H1 (cell line): ENCODE results near the gene NPFFR1. TPM values are rescaled to one million over a fixed set of nuclear protein-coding genes. Genes with fewer than 3 reads are reported as not detected.

Source experiments
- CTCF ChIA-PET: fragments of 300-600 bp; sonication (Branson Sonifier 250); formaldehyde crosslinking; loops from one replicate; lab custom pipeline; 2021; ENCODE audit not compliant: partially characterized antibody; lab: Charles Lee
- POLR2A ChIA-PET: fragments of 300-600 bp; sonication (Branson Sonifier 250); formaldehyde crosslinking; loops from one replicate; lab custom pipeline; 2021; ENCODE audit warnings: inconsistent platforms; ENCODE audit not compliant: partially characterized antibody; lab: Charles Lee
- DNase-seq, 2 experiments: peaks; one replicate each; pipeline versions ENCODE4 v3.0.0 to v3.0.0-alpha.2; 2010 to 2022; ENCODE audit warnings: low spot score in 2 of 2, low read depth in 1 of 2, mixed read lengths in 1 of 2
- FAIRE-seq: peaks from 2 replicates; lab custom pipeline; 2011; peaks lifted over from hg19 to GRCh38; lab: Jason Lieb, UNC
- H2AFZ ChIP-seq: 2 replicates; pipeline ENCODE4 v1.8.1; 2012; ENCODE audit warnings: low read length, inconsistent platforms
- H2AK5ac ChIP-seq: 2 replicates; pipeline ENCODE4 v1.6.1; 2013; ENCODE audit warnings: low read depth, low read length
- H2BK120ac ChIP-seq: replicated peaks from 2 replicates; pipeline ENCODE3; 2013; ENCODE audit warnings: low read depth, low read length, inconsistent platforms
- H2BK12ac ChIP-seq: 2 replicates; pipeline ENCODE4 v1.6.1; 2013; ENCODE audit warnings: low read depth, low read length
- H2BK15ac ChIP-seq: 2 replicates; pipeline ENCODE4 v1.6.1; 2013; ENCODE audit warnings: low read length
- H2BK20ac ChIP-seq: 2 replicates; pipeline ENCODE4 v1.6.1; 2013; ENCODE audit warnings: low read length
- H2BK5ac ChIP-seq: 2 replicates; pipeline ENCODE4 v1.6.1; 2013; ENCODE audit warnings: low read depth, low read length
- H3K14ac ChIP-seq: 2 replicates; pipeline ENCODE4 v1.6.1; 2013; ENCODE audit warnings: inconsistent platforms; ENCODE audit not compliant: insufficient read length
- H3K18ac ChIP-seq: 2 replicates; pipeline ENCODE4 v1.6.1; 2013; ENCODE audit warnings: low read length; ENCODE audit errors: extremely low read depth
- H3K23ac ChIP-seq: 2 replicates; pipeline ENCODE4 v1.6.1; 2013; ENCODE audit warnings: inconsistent platforms; ENCODE audit not compliant: insufficient read length
- H3K23me2 ChIP-seq: 2 replicates; pipeline ENCODE4 v1.6.1; 2013; ENCODE audit warnings: low read depth, low read length
- H3K27ac ChIP-seq: 2 replicates; pipeline ENCODE4 v1.6.1; 2011; ENCODE audit warnings: low read depth, low read length, inconsistent platforms
- H3K27me3 ChIP-seq, 4 experiments: replicated peaks in 1 of 4; 1 replicate in 1 of 4; 2 replicates in 3 of 4; pipeline versions ENCODE4 v1.6.1 to v1.8.1; 2011 to 2013; ENCODE audit warnings: low read length in 3 of 4, mild to moderate bottlenecking in 3 of 4, inconsistent platforms in 2 of 4, mixed read lengths in 2 of 4, moderate library complexity in 1 of 4; ENCODE audit not compliant: control insufficient read depth in 3 of 4, insufficient read depth in 3 of 4; ENCODE audit errors: extremely low read depth in 1 of 4
- H3K36me3 ChIP-seq, 4 experiments: 2 replicates each; pipeline versions ENCODE4 v1.6.1 to v1.8.1; 2011 to 2013; ENCODE audit warnings: mild to moderate bottlenecking in 4 of 4, low read length in 3 of 4, moderate library complexity in 2 of 4, control low read depth in 1 of 4, inconsistent platforms in 1 of 4; ENCODE audit not compliant: insufficient read depth in 4 of 4, control insufficient read depth in 2 of 4
- H3K4ac ChIP-seq: replicated peaks from 2 replicates; pipeline ENCODE3; 2013; ENCODE audit warnings: low read length, low read depth, mixed read lengths, inconsistent platforms; ENCODE audit not compliant: insufficient read length
- H3K4me1 ChIP-seq, 4 experiments: replicated peaks in 1 of 4; 1 replicate in 1 of 4; 2 replicates in 3 of 4; pipeline versions ENCODE4 v1.6.1 to v1.8.1; 2011 to 2013; ENCODE audit warnings: low read length in 3 of 4, inconsistent platforms in 2 of 4, mixed read lengths in 1 of 4; ENCODE audit not compliant: insufficient read depth in 4 of 4, control insufficient read depth in 3 of 4
- H3K4me2 ChIP-seq, 2 experiments: 2 replicates each; pipeline versions ENCODE4 v1.6.1 to v1.8.1; 2011 to 2013; ENCODE audit warnings: low read depth in 2 of 2, low read length in 2 of 2, control low read depth in 1 of 2, inconsistent platforms in 1 of 2, mild to moderate bottlenecking in 1 of 2; ENCODE audit not compliant: insufficient read depth in 1 of 2
- H3K4me3 ChIP-seq, 4 experiments: fragments of 200-600, 300-600 bp in 1 of 4; sonication (generic), shearing (Covaris generic), sonication (Bioruptor Twin) in 1 of 4; 2 replicates each; pipeline versions ENCODE4 v1.5.1 to v1.8.1; 2011 to 2016; ENCODE audit warnings: low read length in 4 of 4, low read depth in 3 of 4, control low read depth in 2 of 4, inconsistent platforms in 2 of 4, mild to moderate bottlenecking in 2 of 4, mixed read lengths in 1 of 4, moderate library complexity in 1 of 4; ENCODE audit not compliant: insufficient read depth in 2 of 4; ENCODE audit errors: extremely low read depth in 1 of 4
- H3K56ac ChIP-seq: replicated peaks from 2 replicates; pipeline ENCODE3; 2013; ENCODE audit warnings: low read depth, mild to moderate bottlenecking, mixed read lengths, low read length, inconsistent platforms; ENCODE audit not compliant: insufficient read length
- H3K79me1 ChIP-seq: 2 replicates; pipeline ENCODE4 v1.6.1; 2013; ENCODE audit warnings: low read depth, low read length, control low read depth
- H3K79me2 ChIP-seq, 2 experiments: 2 replicates each; pipeline versions ENCODE4 v1.6.1 to v1.8.1; 2012 to 2013; ENCODE audit warnings: low read length in 2 of 2, mild to moderate bottlenecking in 2 of 2, inconsistent platforms in 1 of 2; ENCODE audit not compliant: insufficient read depth in 2 of 2, control insufficient read depth in 1 of 2
- H3K9ac ChIP-seq, 4 experiments: replicated peaks in 1 of 4; 1 replicate in 1 of 4; 2 replicates in 3 of 4; pipeline versions ENCODE4 v1.6.1 to v1.8.1; 2011 to 2013; ENCODE audit warnings: low read depth in 3 of 4, low read length in 3 of 4, control low read depth in 2 of 4, mild to moderate bottlenecking in 2 of 4, moderate library complexity in 2 of 4, inconsistent platforms in 1 of 4; ENCODE audit errors: extremely low read depth in 1 of 4
- H3K9me3 ChIP-seq, 2 experiments: 2 replicates each; pipeline versions ENCODE4 v1.6.1 to v1.8.1; 2012 to 2013; ENCODE audit warnings: mild to moderate bottlenecking in 2 of 2, moderate library complexity in 2 of 2, control low read depth in 1 of 2, inconsistent platforms in 1 of 2, low read depth in 1 of 2, low read length in 1 of 2, mixed read lengths in 1 of 2; ENCODE audit not compliant: insufficient read depth in 2 of 2
- H4K20me1 ChIP-seq, 2 experiments: replicated peaks in 1 of 2; 2 replicates each; pipeline versions ENCODE3 to v1.8.1; 2011 to 2013; ENCODE audit warnings: inconsistent platforms in 2 of 2, low read length in 2 of 2, mild to moderate bottlenecking in 1 of 2; ENCODE audit not compliant: insufficient read depth in 2 of 2, control insufficient read depth in 1 of 2
- H4K5ac ChIP-seq: 2 replicates; pipeline ENCODE4 v1.6.1; 2013; ENCODE audit warnings: low read length, low read depth, mixed read lengths, inconsistent platforms; ENCODE audit not compliant: insufficient read length
- H4K8ac ChIP-seq: 2 replicates; pipeline ENCODE4 v1.8.0; 2013; ENCODE audit warnings: mild to moderate bottlenecking, moderate library complexity, low read length, inconsistent platforms; ENCODE audit not compliant: insufficient read depth; ENCODE audit errors: extremely low read depth
- H4K91ac ChIP-seq: replicated peaks from 2 replicates; pipeline ENCODE3; 2013; ENCODE audit warnings: low read length, mixed read lengths, inconsistent platforms; ENCODE audit not compliant: insufficient read length
- BRCA1 ChIP-seq: IDR thresholded peaks from 2 replicates; pipeline ENCODE4 v1.6.1; 2012; ENCODE audit warnings: low read depth, low read length, improper control_type of control experiment
- HDAC2 ChIP-seq, 2 experiments: fragments of 300-600 bp in 1 of 2; sonication (generic) in 1 of 2; IDR thresholded peaks; 2 replicates each; pipeline ENCODE4 v1.6.1; 2011 to 2012; ENCODE audit warnings: low read depth in 2 of 2, low read length in 2 of 2, mild to moderate bottlenecking in 2 of 2, moderate library complexity in 2 of 2, borderline replicate concordance in 1 of 2, inconsistent platforms in 1 of 2
- KDM5A ChIP-seq: fragments of 200-600 bp; IDR thresholded peaks from 2 replicates; pipeline ENCODE4 v1.7.1; 2012; ENCODE audit warnings: mild to moderate bottlenecking, low read length, inconsistent platforms, mixed read lengths
- RBBP5 ChIP-seq: IDR thresholded peaks from 2 replicates; pipeline ENCODE4 v1.7.1; 2012; ENCODE audit warnings: low read depth, mild to moderate bottlenecking, inconsistent platforms, low read length, moderate library complexity, borderline replicate concordance
- RFX5 ChIP-seq: IDR thresholded peaks from 2 replicates; pipeline ENCODE4 v1.6.1; 2011; ENCODE audit warnings: low read depth, low read length, improper control_type of control experiment, borderline replicate concordance
- SIN3A ChIP-seq, 2 experiments: IDR thresholded peaks in 1 of 2; conservative IDR thresholded peaks in 1 of 2; 2 replicates each; pipeline ENCODE4 v1.6.1; 2011 to 2012; ENCODE audit warnings: low read length in 2 of 2, improper control_type of control experiment in 1 of 2, low read depth in 1 of 2, mild to moderate bottlenecking in 1 of 2
- SIX5 ChIP-seq: IDR thresholded peaks from 2 replicates; pipeline ENCODE4 v1.6.1; 2011; ENCODE audit warnings: mild to moderate bottlenecking, low read depth, low read length
- SP1 ChIP-seq: IDR thresholded peaks from 2 replicates; pipeline ENCODE4 v1.6.1; 2011; ENCODE audit warnings: low read depth, low read length
- SP4 ChIP-seq: IDR thresholded peaks from 2 replicates; pipeline ENCODE4 v1.6.1; 2012; ENCODE audit warnings: low read length, inconsistent platforms
- TCF12 ChIP-seq: IDR thresholded peaks from 2 replicates; pipeline ENCODE4 v1.6.1; 2011; ENCODE audit warnings: low read depth, mild to moderate bottlenecking, low read length
- YY1 ChIP-seq: IDR thresholded peaks from 2 replicates; pipeline ENCODE4 v1.6.1; 2011; ENCODE audit warnings: low read depth, mild to moderate bottlenecking, low read length
- WGBS, 2 experiments: shearing (Covaris generic) in 1 of 2; methylation state at CpG; one replicate each; pipeline versions ENCODE4 v1.1.6 to v1.1.7; 2013 to 2015; ENCODE audit warnings: low lambda C conversion rate in 2 of 2, mixed read lengths in 2 of 2, inconsistent platforms in 1 of 2, low coverage in 1 of 2, missing lambda C conversion rate in 1 of 2; ENCODE audit not compliant: insufficient replicate concordance in 2 of 2, insufficient coverage in 1 of 2, insufficient read length in 1 of 2; ENCODE audit errors: extremely low coverage in 1 of 2, missing lambda C conversion rate in 1 of 2; 5-methylcytosine and 5-hydroxymethylcytosine counted together
- polyA plus RNA-seq, 7 experiments: library from polyadenylated mRNA; depleted of rRNA in 3 of 7; stranded (reverse) in 5 of 7; unstranded in 2 of 7; fragments of >200 nt in 5 of 7; fragments of 200-250 nt in 2 of 7; gene quantifications; 1 replicate in 5 of 7; 2 replicates in 1 of 7; 4 replicates in 1 of 7; pipeline versions ENCODE4 v1.2.1 to v1.2.3, GENCODE V29; 2011 to 2013; ENCODE audit warnings: missing spikeins in 2 of 7, mixed read lengths in 2 of 7
- total RNA-seq: library from RNA; stranded (reverse); fragmentation: NEBNext Ultra II Directional; extraction: Animal tissue kit (Norgen Biotek cat#: 25700); gene quantifications from 2 replicates; pipeline ENCODE4 v1.2.1, GENCODE V29; 2021

Gene NPFFR1
- total and polyA plus RNA-seq, 2 of the 8 experiments (the other 6 are each of a cell fraction or from before 2014, with no cell fraction given), result 0.02 to 0.06 TPM

GRCh38 chr10:70317943-70318318, 34.1 kb upstream of the NPFFR1 start:
- H2BK120ac ChIP-seq, result no peak overlapping the region
- no peak overlapping the region for H2BK12ac ChIP-seq
- H3K79me2 ChIP-seq, result no peaks in the 10 kb centered on the region
- H3K14ac ChIP-seq, result no peak overlapping the region
- no peak overlapping the region for H3K9ac ChIP-seq
- no peaks in the 10 kb centered on the region for H3K27me3 ChIP-seq
- no peak overlapping the region for H3K23ac ChIP-seq
- H3K23me2 ChIP-seq, result no peaks in the 10 kb centered on the region
- H3K56ac ChIP-seq, result no peak overlapping the region
- TF ChIP-seq SIN3A (conservative IDR thresholded peaks at IDR 0.05 in 1 of 2, IDR thresholded peaks at IDR 0.05 in 1 of 2; ENCODE audit: low read depth in 1 of 2, low read length in 2 of 2), result no peak
- TF ChIP-seq KDM5A, result no peak
- TF ChIP-seq HDAC2 (IDR thresholded peaks at IDR 0.05; ENCODE audit: borderline replicate concordance in 1 of 2, low read depth in 2 of 2, low read length in 2 of 2), result no peak
- TF ChIP-seq TCF12, result no peak
- TF ChIP-seq YY1, result no peak
- no peak for TF ChIP-seq RBBP5
- no peak for TF ChIP-seq RFX5
- no peak for TF ChIP-seq SP1
- no peak for TF ChIP-seq SIX5
- TF ChIP-seq SP4, result no peak
- TF ChIP-seq BRCA1, result no peak
- H4K8ac ChIP-seq, result peak overlapping the region; percentile 57; the same call in 1 of the 2 replicates
- H3K79me1 ChIP-seq, result no peaks in the 10 kb centered on the region; the same call in 1 of the 2 replicates
- H2AK5ac ChIP-seq, result no peak overlapping the region
- no peak overlapping the region for H2BK5ac ChIP-seq
- POLR2A ChIA-PET, result no interaction called here
- no peaks in the 10 kb centered on the region for H3K4me1 ChIP-seq
- no peak overlapping the region for H2BK15ac ChIP-seq
- H3K4me2 ChIP-seq, result no peak overlapping the region
- H4K5ac ChIP-seq, result no peak overlapping the region
- no peak overlapping the region for H3K4ac ChIP-seq
- CTCF ChIA-PET, result interaction anchor here (0.7 to 2.0 kb wide), 5 partner anchors 11 to 143 kb away, joined by 3 to 7 read pairs (median 4); no protein-coding TSS in a partner anchor
- H3K27ac ChIP-seq, result no peak overlapping the region
- H2AFZ ChIP-seq, result no peak overlapping the region
- FAIRE-seq (no peak), DNase-seq (no peak)
- H4K20me1 ChIP-seq, result peaks cover 0 to 2% of the 10 kb centered on the region in 2 experiments
- H4K91ac ChIP-seq, result no peak overlapping the region
- H3K4me3 ChIP-seq, result no peak overlapping the region
- no peaks in the 10 kb centered on the region for H3K9me3 ChIP-seq
- H3K18ac ChIP-seq, result no peak overlapping the region
- 97% methylated on average over 5 of the region's 5 CpGs; no CpG with 5 or more reads in 1 of the 2 experiments for WGBS, 2 experiments
- H2BK20ac ChIP-seq, result no peak overlapping the region
- H3K36me3 ChIP-seq, result no peaks in the 10 kb centered on the region
